ENCODE results near the gene FZD10. TPM values are rescaled to one million over a fixed set of nuclear protein-coding genes. Genes with fewer than 3 reads are reported as not detected.
A peak's percentile ranks its signal among the peaks of the same experiment; 100 is the strongest.

Gene FZD10
- total and polyA plus RNA-seq, 7 experiments from 2014 or later = not detected

- ATAC-seq (no peak), DNase-seq (no peak)
- POLR2A ChIA-PET = no interaction called here
- Histone ChIP-seq H3K9me3 (ENCODE audit: control insufficient read depth in 2 of 3, low read length in 3 of 3) (peaks cover 0 to 5% (median 0%) of the 10 kb centered on the region in 3 experiments), H3K4me3 (ENCODE audit: low read length) (no peak overlapping the region), H3K27me3 (ENCODE audit: control insufficient read depth in 2 of 2, insufficient read depth in 2 of 2, low read length in 2 of 2) (no peaks in the 10 kb centered on the region), H3K27ac (ENCODE audit: low read depth, low read length) (no peak overlapping the region), H3K4me1 (ENCODE audit: control insufficient read depth in 2 of 2, insufficient read depth in 2 of 2, low read length in 2 of 2) (no peaks in the 10 kb centered on the region), H3K36me3 (ENCODE audit: control insufficient read depth in 2 of 3, insufficient read depth in 3 of 3, low read length in 3 of 3) (no peaks in the 10 kb centered on the region)
- H3K27me3 Mint-ChIP-seq = peaks cover 1 to 10% (median 3%) of the 10 kb centered on the region in 5 donors
- H3K9me3 Mint-ChIP-seq = peaks cover 0 to 5% (median 0%) of the 10 kb centered on the region in 11 donors
- no peaks in the 10 kb centered on the region for H3K4me1 Mint-ChIP-seq
- no peaks in the 10 kb centered on the region for H3K36me3 Mint-ChIP-seq
- no peak overlapping the region for H3K4me3 Mint-ChIP-seq
- intact Hi-C loops (cut with micrococcal nuclease) = no loop called here
- no peak overlapping the region for H3K27ac Mint-ChIP-seq
- CTCF ChIA-PET = no interaction called here
Measured at GRCh38 chr12:130126023-130126432, 36.2 kb upstream of the FZD10 start.

- Histone ChIP-seq H3K9me3 (ENCODE audit: control insufficient read depth in 2 of 3, low read length in 3 of 3) (peaks cover 0 to 5% (median 0%) of the 10 kb centered on the region in 3 experiments), H3K4me3 (ENCODE audit: low read length) (no peak overlapping the region), H3K4me1 (ENCODE audit: control insufficient read depth in 2 of 2, insufficient read depth in 2 of 2, low read length in 2 of 2) (no peaks in the 10 kb centered on the region), H3K27me3 (ENCODE audit: control insufficient read depth in 2 of 2, insufficient read depth in 2 of 2, low read length in 2 of 2) (no peaks in the 10 kb centered on the region), H3K36me3 (ENCODE audit: control insufficient read depth in 2 of 3, insufficient read depth in 3 of 3, low read length in 3 of 3) (no peaks in the 10 kb centered on the region), H3K27ac (ENCODE audit: low read depth, low read length) (no peak overlapping the region)
- intact Hi-C loops (cut with micrococcal nuclease) = no loop called here
- ChIA-PET CTCF (no interaction called here), POLR2A (no interaction called here)
- peaks cover 0 to 5% (median 0%) of the 10 kb centered on the region in 11 donors for H3K9me3 Mint-ChIP-seq
- no peak for ATAC-seq
- no peak for DNase-seq
- peaks cover 0 to 6% (median under 1%) of the 10 kb centered on the region in 7 donors for H3K4me1 Mint-ChIP-seq
- H3K4me3 Mint-ChIP-seq = no peak overlapping the region
- H3K27ac Mint-ChIP-seq = no peak overlapping the region
- H3K36me3 Mint-ChIP-seq = no peaks in the 10 kb centered on the region
- peaks cover 0 to 7% (median 0%) of the 10 kb centered on the region in 5 donors for H3K27me3 Mint-ChIP-seq
Measured at GRCh38 chr12:130127532-130127911, 34.7 kb upstream of the FZD10 start.

GRCh38 chr12:130127912-130128789 is 34.1 kb upstream of the FZD10 start:
- H3K36me3 Mint-ChIP-seq = no peaks in the 10 kb centered on the region
- no peak for DNase-seq
- Histone ChIP-seq H3K4me1 (ENCODE audit: control insufficient read depth in 2 of 2, insufficient read depth in 2 of 2, low read length in 2 of 2) (no peaks in the 10 kb centered on the region), H3K27ac (ENCODE audit: low read depth, low read length) (no peak overlapping the region), H3K9me3 (ENCODE audit: control insufficient read depth in 2 of 3, low read length in 3 of 3) (peaks cover 0 to 5% (median 0%) of the 10 kb centered on the region in 3 experiments), H3K27me3 (ENCODE audit: control insufficient read depth in 2 of 2, insufficient read depth in 2 of 2, low read length in 2 of 2) (no peaks in the 10 kb centered on the region), H3K4me3 (ENCODE audit: low read length) (no peak overlapping the region), H3K36me3 (ENCODE audit: control insufficient read depth in 2 of 3, insufficient read depth in 3 of 3, low read length in 3 of 3) (no peaks in the 10 kb centered on the region)
- H3K4me1 Mint-ChIP-seq = peaks cover 0 to 12% (median 2%) of the 10 kb centered on the region in 7 donors
- ChIA-PET CTCF (no interaction called here), POLR2A (no interaction called here)
- H3K27me3 Mint-ChIP-seq = peaks cover 0 to 11% (median 0%) of the 10 kb centered on the region in 5 donors
- no peak for ATAC-seq
- no peak overlapping the region for H3K4me3 Mint-ChIP-seq
- peaks cover 0 to 5% (median 0%) of the 10 kb centered on the region in 11 donors for H3K9me3 Mint-ChIP-seq
- intact Hi-C loops (cut with micrococcal nuclease) = no loop called here
- H3K27ac Mint-ChIP-seq = peak overlapping the region in 1 of 9 donors; percentile 46

- ATAC-seq (no peak), DNase-seq (no peak)
- H3K27ac Mint-ChIP-seq = no peak overlapping the region
- H3K36me3 Mint-ChIP-seq = no peaks in the 10 kb centered on the region
- H3K27me3 Mint-ChIP-seq = peaks cover 0 to 16% (median 5%) of the 10 kb centered on the region in 5 donors
- H3K4me1 Mint-ChIP-seq = peaks cover 0 to 21% (median 6%) of the 10 kb centered on the region in 7 donors
- H3K4me3 ChIP-seq (ENCODE audit: low read length) = no peak overlapping the region
- no peak overlapping the region for H3K4me3 Mint-ChIP-seq
- H3K9me3 Mint-ChIP-seq = peaks cover 0 to 5% (median 0%) of the 10 kb centered on the region in 11 donors
- peaks cover 0 to 5% (median 0%) of the 10 kb centered on the region in 3 experiments for H3K9me3 ChIP-seq (ENCODE audit: control insufficient read depth in 2 of 3, low read length in 3 of 3)
- intact Hi-C loops (cut with micrococcal nuclease) = no loop called here
- no peaks in the 10 kb centered on the region for H3K36me3 ChIP-seq (ENCODE audit: control insufficient read depth in 2 of 3, insufficient read depth in 3 of 3, low read length in 3 of 3)
- no peaks in the 10 kb centered on the region for H3K27me3 ChIP-seq (ENCODE audit: control insufficient read depth in 2 of 2, insufficient read depth in 2 of 2, low read length in 2 of 2)
- H3K27ac ChIP-seq (ENCODE audit: low read depth, low read length) = no peak overlapping the region
- POLR2A ChIA-PET = no interaction called here
- CTCF ChIA-PET = no interaction called here
- H3K4me1 ChIP-seq (ENCODE audit: control insufficient read depth in 2 of 2, insufficient read depth in 2 of 2, low read length in 2 of 2) = no peaks in the 10 kb centered on the region
Measured at GRCh38 chr12:130128790-130129735, 33.2 kb upstream of the FZD10 start.

GRCh38 chr12:130130346-130130745 is 31.9 kb upstream of the FZD10 start:
- H3K27ac Mint-ChIP-seq = no peak overlapping the region
- peaks cover 0 to 7% (median 0%) of the 10 kb centered on the region in 11 donors for H3K9me3 Mint-ChIP-seq
- Histone ChIP-seq H3K27me3 (ENCODE audit: control insufficient read depth in 2 of 2, insufficient read depth in 2 of 2, low read length in 2 of 2) (no peaks in the 10 kb centered on the region), H3K36me3 (ENCODE audit: control insufficient read depth in 2 of 3, insufficient read depth in 3 of 3, low read length in 3 of 3) (no peaks in the 10 kb centered on the region), H3K4me3 (ENCODE audit: low read length) (no peak overlapping the region), H3K9me3 (ENCODE audit: control insufficient read depth in 2 of 3, low read length in 3 of 3) (peaks cover 0 to 5% (median 0%) of the 10 kb centered on the region in 3 experiments), H3K27ac (ENCODE audit: low read depth, low read length) (no peak overlapping the region), H3K4me1 (ENCODE audit: control insufficient read depth in 2 of 2, insufficient read depth in 2 of 2, low read length in 2 of 2) (no peaks in the 10 kb centered on the region)
- POLR2A ChIA-PET = no interaction called here
- intact Hi-C loops (cut with micrococcal nuclease) = no loop called here
- no peak for ATAC-seq
- H3K4me3 Mint-ChIP-seq = no peak overlapping the region
- no peaks in the 10 kb centered on the region for H3K36me3 Mint-ChIP-seq
- no peak for DNase-seq
- peaks cover 0 to 31% (median 8%) of the 10 kb centered on the region in 7 donors for H3K4me1 Mint-ChIP-seq
- CTCF ChIA-PET = no interaction called here
- H3K27me3 Mint-ChIP-seq = peaks cover 0 to 16% (median 5%) of the 10 kb centered on the region in 5 donors

GRCh38 chr12:130131025-130131424 is 31.2 kb upstream of the FZD10 start:
- Histone ChIP-seq H3K9me3 (ENCODE audit: control insufficient read depth in 2 of 3, low read length in 3 of 3) (peaks cover 0 to 5% (median 0%) of the 10 kb centered on the region in 3 experiments), H3K4me3 (ENCODE audit: low read length) (no peak overlapping the region), H3K27me3 (ENCODE audit: control insufficient read depth in 2 of 2, insufficient read depth in 2 of 2, low read length in 2 of 2) (no peaks in the 10 kb centered on the region), H3K27ac (ENCODE audit: low read depth, low read length) (no peak overlapping the region), H3K36me3 (ENCODE audit: control insufficient read depth in 2 of 3, insufficient read depth in 3 of 3, low read length in 3 of 3) (no peaks in the 10 kb centered on the region), H3K4me1 (ENCODE audit: control insufficient read depth in 2 of 2, insufficient read depth in 2 of 2, low read length in 2 of 2) (no peaks in the 10 kb centered on the region)
- no peak overlapping the region for H3K4me3 Mint-ChIP-seq
- ChIA-PET POLR2A (no interaction called here), CTCF (no interaction called here)
- DNase-seq (no peak), ATAC-seq (no peak)
- no peak overlapping the region for H3K27ac Mint-ChIP-seq
- peaks cover 0 to 16% (median 5%) of the 10 kb centered on the region in 5 donors for H3K27me3 Mint-ChIP-seq
- intact Hi-C loops (cut with micrococcal nuclease) = no loop called here
- H3K9me3 Mint-ChIP-seq = peaks cover 0 to 8% (median 0%) of the 10 kb centered on the region in 11 donors
- H3K4me1 Mint-ChIP-seq = peaks cover 0 to 31% (median 8%) of the 10 kb centered on the region in 7 donors
- no peaks in the 10 kb centered on the region for H3K36me3 Mint-ChIP-seq

All from naive thymus-derived CD4-positive, alpha-beta T cell (primary cell).